Parathyroid adenoma (tissue), 2 donors: Measurements from ENCODE around the gene TAS2R3.

Experiments used
- H2AFZ ChIP-seq: fragments of 300-600 bp; sonication (generic); one replicate; pipeline ENCODE4 v1.7.0; 2017; ENCODE audit warnings: antibody characterized with exemption, mild to moderate bottlenecking
- H3K27ac ChIP-seq: fragments of 300-600 bp; sonication (generic); one replicate; pipeline ENCODE4 v1.7.0; 2017
- H3K27me3 ChIP-seq: fragments of 300-600 bp; sonication (generic); one replicate; pipeline ENCODE4 v1.7.0; 2017; ENCODE audit warnings: low read length; ENCODE audit not compliant: control insufficient read depth, insufficient read depth
- H3K36me3 ChIP-seq: fragments of 300-600 bp; sonication (generic); one replicate; pipeline ENCODE4 v1.7.0; 2017; ENCODE audit warnings: low read length; ENCODE audit not compliant: control insufficient read depth, insufficient read depth
- H3K4me1 ChIP-seq: fragments of 300-600 bp; sonication (generic); one replicate; pipeline ENCODE4 v1.7.0; 2017; ENCODE audit warnings: control low read depth
- H3K4me2 ChIP-seq: fragments of 300-600 bp; sonication (generic); one replicate; pipeline ENCODE4 v1.7.0; 2017; ENCODE audit warnings: low read length
- H3K4me3 ChIP-seq: fragments of 300-600 bp; sonication (generic); one replicate; pipeline ENCODE4 v1.7.0; 2017; ENCODE audit warnings: low read depth, low read length
- H3K79me2 ChIP-seq: fragments of 300-600 bp; sonication (generic); one replicate; pipeline ENCODE4 v1.7.0; 2017; ENCODE audit warnings: control low read depth
- H3K9ac ChIP-seq: fragments of 300-600 bp; sonication (generic); one replicate; pipeline ENCODE4 v1.7.0; 2017; ENCODE audit warnings: mild to moderate bottlenecking
- H3K9me3 ChIP-seq: fragments of 300-600 bp; sonication (generic); one replicate; pipeline ENCODE4 v1.7.0; 2017; ENCODE audit warnings: low read length; ENCODE audit not compliant: control insufficient read depth
- TF ChIP-seq, protein P1 (sequence below): fragments of 300-600 bp; sonication (generic); IDR thresholded peaks from one replicate; pipeline ENCODE4 v1.7.0; 2017; ENCODE audit warnings: antibody characterized with exemption, mild to moderate bottlenecking
- donor health status: primary hyperparathyroidism.

TAS2R3 gene

DNA sequence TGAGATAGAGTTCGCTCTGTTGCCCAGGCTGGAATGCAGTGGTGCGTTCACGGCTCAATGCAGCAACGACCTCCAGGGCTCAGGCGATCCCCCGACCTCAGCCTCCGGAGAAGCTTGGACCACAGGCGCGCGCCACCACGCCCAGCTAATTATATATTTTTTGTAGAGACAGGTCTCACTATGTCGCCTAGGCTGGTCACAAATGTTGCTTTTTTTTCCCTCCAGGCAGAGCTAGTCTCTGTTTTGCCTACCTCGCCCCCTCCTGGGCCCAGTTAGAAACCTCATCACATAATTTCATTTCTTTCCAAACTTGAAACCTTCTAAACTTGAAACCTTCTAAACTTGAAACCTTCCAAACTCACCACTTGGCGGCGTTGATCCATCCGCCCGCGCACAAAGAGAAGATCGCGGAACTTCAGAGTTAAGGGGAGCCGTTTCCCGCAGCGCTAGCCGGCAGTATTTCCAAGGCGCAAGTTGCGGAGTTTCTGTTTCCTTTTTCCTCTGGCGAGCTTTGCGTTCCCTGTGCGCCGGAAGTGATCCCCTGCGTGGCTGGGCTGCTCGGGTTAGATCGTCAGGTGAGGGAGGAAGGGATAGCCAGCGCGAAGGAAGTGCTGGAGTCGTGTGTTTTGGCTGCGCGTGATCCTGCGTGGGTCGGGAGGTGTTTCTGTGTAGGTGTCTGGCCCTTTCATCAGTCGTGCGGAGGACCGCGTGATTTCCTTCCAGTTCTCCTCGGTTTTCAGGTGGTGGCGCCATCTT, 25.9 kb upstream of the TAS2R3 start, which contains the start of gene SSBP1:
TSS of gene SSBP1 (plus strand) at position 523 of the 756 bp plus-strand sequence. CDS start 809 bp downstream, outside the sequence.
- H2AFZ ChIP-seq, result peak within 1 kb of the TSS; percentile 80
- H3K36me3 ChIP-seq, result no peaks in the 10 kb centered on the region
- H3K4me1 ChIP-seq, result no peaks in the 10 kb centered on the region
- H3K9ac ChIP-seq, result peak within 1 kb of the TSS; percentile 9
- peaks cover 5% of the 10 kb centered on the region for H3K79me2 ChIP-seq
- peak within 1 kb of the TSS; percentile 74 for H3K4me2 ChIP-seq
- peak within 1 kb of the TSS; percentile 86 for H3K4me3 ChIP-seq
- H3K9me3 ChIP-seq, result no peaks in the 10 kb centered on the region
- H3K27me3 ChIP-seq, result no peaks in the 10 kb centered on the region
- peak within 1 kb of the TSS; percentile 75 for H3K27ac ChIP-seq
- TF ChIP-seq, protein P1, sequence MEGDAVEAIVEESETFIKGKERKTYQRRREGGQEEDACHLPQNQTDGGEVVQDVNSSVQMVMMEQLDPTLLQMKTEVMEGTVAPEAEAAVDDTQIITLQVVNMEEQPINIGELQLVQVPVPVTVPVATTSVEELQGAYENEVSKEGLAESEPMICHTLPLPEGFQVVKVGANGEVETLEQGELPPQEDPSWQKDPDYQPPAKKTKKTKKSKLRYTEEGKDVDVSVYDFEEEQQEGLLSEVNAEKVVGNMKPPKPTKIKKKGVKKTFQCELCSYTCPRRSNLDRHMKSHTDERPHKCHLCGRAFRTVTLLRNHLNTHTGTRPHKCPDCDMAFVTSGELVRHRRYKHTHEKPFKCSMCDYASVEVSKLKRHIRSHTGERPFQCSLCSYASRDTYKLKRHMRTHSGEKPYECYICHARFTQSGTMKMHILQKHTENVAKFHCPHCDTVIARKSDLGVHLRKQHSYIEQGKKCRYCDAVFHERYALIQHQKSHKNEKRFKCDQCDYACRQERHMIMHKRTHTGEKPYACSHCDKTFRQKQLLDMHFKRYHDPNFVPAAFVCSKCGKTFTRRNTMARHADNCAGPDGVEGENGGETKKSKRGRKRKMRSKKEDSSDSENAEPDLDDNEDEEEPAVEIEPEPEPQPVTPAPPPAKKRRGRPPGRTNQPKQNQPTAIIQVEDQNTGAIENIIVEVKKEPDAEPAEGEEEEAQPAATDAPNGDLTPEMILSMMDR, result peak; percentile 79

DNA sequence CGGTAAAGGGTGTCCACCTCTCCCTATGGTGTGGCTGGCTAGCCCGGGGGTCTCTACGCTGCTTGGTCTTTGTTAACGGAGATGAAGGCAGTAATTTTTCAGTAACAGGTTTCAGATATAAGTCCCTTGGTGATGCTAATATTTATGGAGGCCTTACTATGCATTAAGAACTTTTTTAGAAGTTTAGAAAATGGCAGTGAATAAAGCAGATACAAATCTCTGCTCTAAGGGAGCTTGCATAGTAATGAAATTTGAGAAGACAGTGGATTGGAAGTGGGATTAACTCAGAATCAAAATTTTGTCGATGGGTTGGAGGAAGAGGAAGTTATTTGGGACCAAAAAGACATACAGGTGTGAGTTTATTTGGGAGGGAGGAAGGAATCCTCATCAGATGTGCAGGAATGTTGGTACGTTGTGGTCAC, 25.3 kb upstream of the TAS2R3 start:
- H3K27ac ChIP-seq, result peak overlapping the region; percentile 75
- TF ChIP-seq, protein P1, result no peak
- H3K4me3 ChIP-seq, result peak overlapping the region; percentile 86
- H3K79me2 ChIP-seq, result peaks cover 5% of the 10 kb centered on the region
- H2AFZ ChIP-seq, result peak overlapping the region; percentile 80
- no peaks in the 10 kb centered on the region for H3K36me3 ChIP-seq
- no peaks in the 10 kb centered on the region for H3K4me1 ChIP-seq
- peak overlapping the region; percentile 74 for H3K4me2 ChIP-seq
- H3K9me3 ChIP-seq, result no peaks in the 10 kb centered on the region
- no peaks in the 10 kb centered on the region for H3K27me3 ChIP-seq
- H3K9ac ChIP-seq, result peak overlapping the region; percentile 9

DNA sequence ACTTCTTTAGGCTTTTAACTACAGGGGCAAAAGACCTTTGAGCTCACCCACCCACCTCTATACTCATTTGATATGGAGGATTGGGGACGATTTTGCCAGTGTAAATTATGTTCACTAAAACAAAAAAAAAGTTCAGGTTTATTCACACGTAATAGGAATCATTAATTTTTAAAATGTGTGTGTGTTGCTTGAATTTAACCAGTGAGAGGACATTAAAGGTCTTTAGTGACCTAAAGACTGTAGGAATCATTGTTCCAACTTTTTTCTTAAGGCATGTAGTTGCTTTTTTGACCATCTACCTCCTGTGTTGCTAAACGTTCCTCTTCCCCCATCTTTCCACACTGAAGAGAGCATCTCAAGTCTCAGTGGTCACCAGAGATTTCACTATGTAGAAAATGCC, 24.6 kb upstream of the TAS2R3 start:
- peak overlapping the region; percentile 86 for H3K4me3 ChIP-seq
- H3K9ac ChIP-seq, result no peak overlapping the region
- no peaks in the 10 kb centered on the region for H3K9me3 ChIP-seq
- TF ChIP-seq, protein P1, result no peak
- H3K4me2 ChIP-seq, result peak overlapping the region; percentile 74
- no peak overlapping the region for H2AFZ ChIP-seq
- H3K27ac ChIP-seq, result no peak overlapping the region
- no peaks in the 10 kb centered on the region for H3K4me1 ChIP-seq
- no peaks in the 10 kb centered on the region for H3K36me3 ChIP-seq
- H3K79me2 ChIP-seq, result peaks cover 5% of the 10 kb centered on the region
- no peaks in the 10 kb centered on the region for H3K27me3 ChIP-seq

DNA sequence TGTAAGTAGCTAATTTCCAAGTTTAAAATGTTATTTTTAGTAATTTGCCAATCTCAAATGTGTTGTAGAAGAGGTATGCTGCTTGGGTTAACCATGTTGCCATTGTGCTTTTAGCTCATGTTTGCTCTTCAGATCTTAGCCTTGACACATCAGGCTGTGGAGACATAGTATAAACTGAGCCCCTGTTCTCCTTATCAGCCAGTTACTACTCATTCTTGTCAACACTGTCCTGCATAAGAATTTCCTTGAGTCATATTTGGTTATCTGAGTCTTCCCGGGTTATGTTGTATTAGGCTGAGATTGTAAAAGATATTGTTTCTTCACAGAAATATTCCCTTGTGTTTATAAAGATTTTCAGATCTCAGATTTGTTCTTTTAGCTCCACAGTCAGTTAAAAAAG, 21.7 kb upstream of the TAS2R3 start:
- peaks cover 5% of the 10 kb centered on the region for H3K79me2 ChIP-seq
- H3K9me3 ChIP-seq, result no peaks in the 10 kb centered on the region
- TF ChIP-seq, protein P1, result no peak
- no peak overlapping the region for H3K4me3 ChIP-seq
- H3K27me3 ChIP-seq, result no peaks in the 10 kb centered on the region
- H3K27ac ChIP-seq, result no peak overlapping the region
- H3K4me2 ChIP-seq, result no peak overlapping the region
- no peaks in the 10 kb centered on the region for H3K4me1 ChIP-seq
- H3K36me3 ChIP-seq, result no peaks in the 10 kb centered on the region
- no peak overlapping the region for H2AFZ ChIP-seq
- H3K9ac ChIP-seq, result no peak overlapping the region

DNA sequence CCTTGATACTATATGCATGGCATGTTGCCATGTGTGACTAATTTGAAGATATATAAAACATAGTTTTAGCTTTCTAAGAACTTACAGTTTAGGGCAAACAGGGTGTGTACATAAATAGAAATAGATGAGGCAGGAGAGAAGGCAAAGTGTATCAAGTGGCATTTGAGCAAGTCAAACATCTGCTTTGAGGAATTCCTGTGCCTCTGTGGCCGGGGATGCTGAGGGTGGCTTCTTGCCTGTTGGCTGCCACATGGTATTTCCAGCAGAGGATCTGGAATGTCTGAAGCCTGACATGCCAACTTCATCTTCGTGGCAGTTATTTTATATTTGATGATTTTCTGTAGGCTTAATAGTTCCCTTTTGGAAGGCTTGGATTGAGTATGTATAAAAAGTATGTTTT, 19.8 kb upstream of the TAS2R3 start:
- no peaks in the 10 kb centered on the region for H3K36me3 ChIP-seq
- TF ChIP-seq, protein P1, result no peak
- H3K9me3 ChIP-seq, result no peaks in the 10 kb centered on the region
- no peaks in the 10 kb centered on the region for H3K27me3 ChIP-seq
- no peak overlapping the region for H3K4me2 ChIP-seq
- H3K27ac ChIP-seq, result no peak overlapping the region
- H3K79me2 ChIP-seq, result no peaks in the 10 kb centered on the region
- H3K4me3 ChIP-seq, result no peak overlapping the region
- H3K9ac ChIP-seq, result no peak overlapping the region
- H2AFZ ChIP-seq, result no peak overlapping the region
- no peaks in the 10 kb centered on the region for H3K4me1 ChIP-seq
